Esophagus (tissue), 2 donors: ENCODE results near the gene GGTLC2. TPM values are rescaled to one million over a fixed set of nuclear protein-coding genes. Genes with fewer than 3 reads are reported as not detected.

ENCODE experiments used
- H3K27ac ChIP-seq, 2 donors: one replicate each; pipeline ENCODE4 v1.5.1; 2013; ENCODE audit warnings: low read depth in 2 of 2, mild to moderate bottlenecking in 2 of 2, inconsistent platforms in 1 of 2, low read length in 1 of 2, moderate library complexity in 1 of 2
- H3K27me3 ChIP-seq, 2 donors: one replicate each; pipeline ENCODE4 v1.6.1; 2013; ENCODE audit warnings: low read length in 2 of 2, control low read depth in 1 of 2, mild to moderate bottlenecking in 1 of 2; ENCODE audit not compliant: insufficient read depth in 2 of 2, control insufficient read depth in 1 of 2
- H3K36me3 ChIP-seq, 2 donors: one replicate each; pipeline ENCODE4 v1.6.1; 2013; ENCODE audit warnings: low read length in 1 of 2; ENCODE audit not compliant: control insufficient read depth in 2 of 2, insufficient read depth in 2 of 2
- H3K4me1 ChIP-seq, 2 donors: one replicate each; pipeline ENCODE4 v1.6.1; 2013; ENCODE audit warnings: low read length in 1 of 2; ENCODE audit not compliant: control insufficient read depth in 2 of 2, insufficient read depth in 2 of 2
- H3K4me3 ChIP-seq, 2 donors: one replicate each; pipeline ENCODE4 v1.5.1; 2013; ENCODE audit warnings: low read length in 2 of 2, mild to moderate bottlenecking in 2 of 2, low read depth in 1 of 2, moderate library complexity in 1 of 2
- H3K9me3 ChIP-seq, 2 donors: one replicate each; pipeline ENCODE4 v1.6.1; 2013; ENCODE audit warnings: mild to moderate bottlenecking in 2 of 2, low read depth in 1 of 2, low read length in 1 of 2, moderate library complexity in 1 of 2; ENCODE audit not compliant: control insufficient read depth in 2 of 2, insufficient read depth in 1 of 2
- WGBS, 2 donors: extraction: QIAGEN DNeasy Blood & Tissue Kit; methylation state at CpG; one replicate each; pipeline ENCODE4 v1.1.7; 2013; 5-methylcytosine and 5-hydroxymethylcytosine counted together
- polyA plus RNA-seq, 2 donors: library from polyadenylated mRNA; stranded (reverse); fragments of 200-250 nt; gene quantifications; one replicate each; pipeline ENCODE4 v1.2.3, GENCODE V29; 2013
- donor health status: healthy with polysubstance abuse.
- donor health status: Bipolar disorder and iron deficiency.

GGTLC2 gene
- polyA plus RNA-seq, 2 donors, result not detected

GRCh38 chr22:22674467-22674866, 30.1 kb downstream of the GGTLC2 start:
- Histone ChIP-seq H3K36me3 (no peaks in the 10 kb centered on the region), H3K4me1 (no peaks in the 10 kb centered on the region), H3K27ac (no peak overlapping the region), H3K27me3 (no peaks in the 10 kb centered on the region), H3K9me3 (no peaks in the 10 kb centered on the region), H3K4me3 (no peak overlapping the region)
- 88 to 92% methylated on average over 4 of the region's 4 CpGs for WGBS, 2 donors

GRCh38 chr22:22678970-22679369, 34.6 kb downstream of the GGTLC2 start:
- peaks cover 0 to 2% of the 10 kb centered on the region in 2 donors for H3K4me1 ChIP-seq
- no peaks in the 10 kb centered on the region for H3K36me3 ChIP-seq
- H3K9me3 ChIP-seq, result no peaks in the 10 kb centered on the region
- H3K27ac ChIP-seq, result no peak overlapping the region
- H3K4me3 ChIP-seq, result no peak overlapping the region
- no peaks in the 10 kb centered on the region for H3K27me3 ChIP-seq
- 84 to 88% methylated on average over 4 of the region's 4 CpGs for WGBS, 2 donors

- Histone ChIP-seq H3K9me3 (no peaks in the 10 kb centered on the region), H3K27me3 (no peaks in the 10 kb centered on the region), H3K27ac (no peak overlapping the region), H3K4me1 (peaks cover 0 to 2% of the 10 kb centered on the region in 2 donors), H3K4me3 (no peak overlapping the region), H3K36me3 (no peaks in the 10 kb centered on the region)
- 92 to 93% methylated on average over 4 of the region's 4 CpGs for WGBS, 2 donors
These were observed 36.0 kb downstream of the GGTLC2 start for GRCh38 chr22:22680396-22680795.

GRCh38 chr22:22681221-22681739, 36.9 kb downstream of the GGTLC2 start:
- WGBS, 2 donors, result 50 to 57% methylated on average over 3 of the region's 3 CpGs
- Histone ChIP-seq H3K4me3 (no peak overlapping the region), H3K9me3 (no peaks in the 10 kb centered on the region), H3K27ac (no peak overlapping the region), H3K27me3 (no peaks in the 10 kb centered on the region), H3K36me3 (no peaks in the 10 kb centered on the region), H3K4me1 (peaks cover 0 to 2% of the 10 kb centered on the region in 2 donors)

- Histone ChIP-seq H3K4me1 (peaks cover 0 to 2% of the 10 kb centered on the region in 2 donors), H3K36me3 (no peaks in the 10 kb centered on the region)
- 97 to 100% methylated on average over 1 of the region's 1 CpG for WGBS, 2 donors
These were observed 37.8 kb downstream of the GGTLC2 start for GRCh38 chr22:22682196-22682595.

GRCh38 chr22:22682807-22683667, 38.6 kb downstream of the GGTLC2 start:
- no peaks in the 10 kb centered on the region for H3K27me3 ChIP-seq
- peaks cover 0 to 2% of the 10 kb centered on the region in 2 donors for H3K4me1 ChIP-seq
- no peak overlapping the region for H3K27ac ChIP-seq
- no peaks in the 10 kb centered on the region for H3K36me3 ChIP-seq
- H3K9me3 ChIP-seq, result no peaks in the 10 kb centered on the region
- H3K4me3 ChIP-seq, result no peak overlapping the region
- 78 to 84% methylated on average over 5 of the region's 5 CpGs for WGBS, 2 donors

More at GRCh38 chr22:22682196-22682595, 37.8 kb downstream of the GGTLC2 start:
- no peak overlapping the region for H3K27ac ChIP-seq
- no peak overlapping the region for H3K4me3 ChIP-seq
- H3K27me3 ChIP-seq, result no peaks in the 10 kb centered on the region
- H3K9me3 ChIP-seq, result no peaks in the 10 kb centered on the region

- no peaks in the 10 kb centered on the region for H3K27me3 ChIP-seq
- H3K27ac ChIP-seq, result no peak overlapping the region
- no peaks in the 10 kb centered on the region for H3K9me3 ChIP-seq
- 87 to 89% methylated on average over 5 of the region's 5 CpGs for WGBS, 2 donors
- H3K4me1 ChIP-seq, result peaks cover 0 to 2% of the 10 kb centered on the region in 2 donors
- H3K36me3 ChIP-seq, result no peaks in the 10 kb centered on the region
- H3K4me3 ChIP-seq, result no peak overlapping the region
These were observed 39.4 kb downstream of the GGTLC2 start for GRCh38 chr22:22683668-22684361.

GRCh38 chr22:22684580-22685561, 40.5 kb downstream of the GGTLC2 start:
- Histone ChIP-seq H3K36me3 (no peaks in the 10 kb centered on the region), H3K4me3 (no peak overlapping the region), H3K27me3 (no peaks in the 10 kb centered on the region), H3K9me3 (no peaks in the 10 kb centered on the region), H3K4me1 (peaks cover 0 to 2% of the 10 kb centered on the region in 2 donors), H3K27ac (no peak overlapping the region)
- 49 to 55% methylated on average over 9 of the region's 9 CpGs for WGBS, 2 donors

GRCh38 chr22:22685586-22685985, 41.2 kb downstream of the GGTLC2 start:
- Histone ChIP-seq H3K27me3 (no peaks in the 10 kb centered on the region), H3K36me3 (no peaks in the 10 kb centered on the region), H3K27ac (no peak overlapping the region), H3K9me3 (no peaks in the 10 kb centered on the region), H3K4me3 (no peak overlapping the region), H3K4me1 (peaks cover 0 to 2% of the 10 kb centered on the region in 2 donors)
- 90 to 95% methylated on average over 3 of the region's 3 CpGs for WGBS, 2 donors
